Lower leg skin (tissue), 3 donors: ENCODE data around the gene PEX10.

Experiments used
- CTCF ChIP-seq, 3 donors: fragments of 450-650 bp; IDR thresholded peaks; one replicate each; pipeline ENCODE4 v1.5.1; 2016; ENCODE audit warnings: antibody characterized with exemption in 3 of 3, mild to moderate bottlenecking in 3 of 3, moderate library complexity in 2 of 3
- POLR2A ChIP-seq, 2 donors: fragments of 450-650 bp; IDR thresholded peaks; one replicate each; pipeline ENCODE4 v1.6.1; 2016 to 2017; ENCODE audit warnings: antibody characterized with exemption in 2 of 2, mild to moderate bottlenecking in 1 of 2, moderate library complexity in 1 of 2

GRCh38 chr1:2360588-2361364 lies 51.6 kb downstream of the PEX10 start:
- TF ChIP-seq CTCF (IDR thresholded peaks at IDR 0.05) (no peak), POLR2A (IDR thresholded peaks at IDR 0.05) (no peak)
